Measurements from ENCODE around the gene KRTAP5-8. TPM values are rescaled to one million over a fixed set of nuclear protein-coding genes. Genes with fewer than 3 reads are reported as not detected.
A peak's percentile ranks its signal among the peaks of the same experiment; 100 is the strongest.
"Not testable (repeated sequence)": the region's sequence is repeated elsewhere in the genome, so short reads cannot be mapped to it uniquely, and the experiment has no call there.

KRTAP5-8 gene
- total and polyA plus RNA-seq, 7 experiments from 2014 or later = not detected

DNA sequence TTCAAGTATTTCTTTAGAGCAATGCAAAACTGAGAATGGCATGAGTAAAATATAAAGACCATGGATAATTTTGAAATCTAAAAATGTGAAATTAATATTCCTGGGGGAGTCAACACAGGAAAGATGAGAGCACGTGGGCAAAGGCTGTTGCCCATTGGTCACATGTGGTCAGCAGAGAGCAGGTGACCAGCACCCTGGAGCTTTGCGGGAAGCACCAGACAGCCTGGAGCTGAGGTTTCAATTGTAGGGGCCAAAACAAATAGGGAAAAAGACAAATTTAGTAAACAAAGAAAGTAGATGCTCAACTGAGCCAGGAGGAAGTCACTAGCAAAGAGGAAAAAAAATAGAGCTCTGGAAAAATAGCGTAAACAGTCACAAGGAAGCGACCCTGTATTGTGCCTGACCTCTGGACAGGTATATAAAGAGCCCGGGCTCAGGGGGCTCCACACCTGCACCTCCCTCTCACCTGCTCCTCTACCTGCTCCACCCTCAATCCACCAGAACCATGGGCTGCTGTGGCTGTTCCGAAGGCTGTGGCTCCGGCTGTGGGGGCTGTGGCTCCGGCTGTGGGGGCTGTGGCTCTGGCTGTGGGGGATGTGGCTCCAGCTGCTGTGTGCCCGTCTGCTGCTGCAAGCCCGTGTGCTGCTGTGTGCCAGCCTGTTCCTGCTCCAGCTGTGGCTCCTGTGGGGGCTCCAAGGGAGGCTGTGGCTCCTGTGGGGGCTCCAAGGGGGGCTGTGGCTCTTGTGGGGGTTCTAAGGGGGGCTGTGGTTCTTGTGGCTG lies 10.8 kb upstream of the KRTAP5-8 start, which contains the start of gene KRTAP5-7:
Gene KRTAP5-7, plus strand, starts transcription at position 472 of the 780 bp plus-strand sequence. Its CDS starts 34 bp downstream, at position 506.
- H3K27me3 ChIP-seq (ENCODE audit: control insufficient read depth in 2 of 2, insufficient read depth in 2 of 2, low read length in 2 of 2); H3K27ac Mint-ChIP-seq; H3K4me1 ChIP-seq (ENCODE audit: control insufficient read depth in 2 of 2, insufficient read depth in 2 of 2, low read length in 2 of 2); H3K4me3 ChIP-seq (ENCODE audit: low read length); CTCF ChIA-PET; H3K36me3 ChIP-seq (ENCODE audit: control insufficient read depth in 2 of 3, insufficient read depth in 3 of 3, low read length in 3 of 3); ATAC-seq; DNase-seq; H3K9me3 ChIP-seq (ENCODE audit: control insufficient read depth in 2 of 3, low read length in 3 of 3); H3K36me3 Mint-ChIP-seq; H3K4me3 Mint-ChIP-seq; H3K9me3 Mint-ChIP-seq; H3K4me1 Mint-ChIP-seq; POLR2A ChIA-PET; H3K27ac ChIP-seq (ENCODE audit: low read depth, low read length); intact Hi-C loops (cut with micrococcal nuclease): not testable (repeated sequence)
- peaks cover 0 to 17% (median 11%) of the 10 kb centered on the region in 5 donors for H3K27me3 Mint-ChIP-seq

DNA sequence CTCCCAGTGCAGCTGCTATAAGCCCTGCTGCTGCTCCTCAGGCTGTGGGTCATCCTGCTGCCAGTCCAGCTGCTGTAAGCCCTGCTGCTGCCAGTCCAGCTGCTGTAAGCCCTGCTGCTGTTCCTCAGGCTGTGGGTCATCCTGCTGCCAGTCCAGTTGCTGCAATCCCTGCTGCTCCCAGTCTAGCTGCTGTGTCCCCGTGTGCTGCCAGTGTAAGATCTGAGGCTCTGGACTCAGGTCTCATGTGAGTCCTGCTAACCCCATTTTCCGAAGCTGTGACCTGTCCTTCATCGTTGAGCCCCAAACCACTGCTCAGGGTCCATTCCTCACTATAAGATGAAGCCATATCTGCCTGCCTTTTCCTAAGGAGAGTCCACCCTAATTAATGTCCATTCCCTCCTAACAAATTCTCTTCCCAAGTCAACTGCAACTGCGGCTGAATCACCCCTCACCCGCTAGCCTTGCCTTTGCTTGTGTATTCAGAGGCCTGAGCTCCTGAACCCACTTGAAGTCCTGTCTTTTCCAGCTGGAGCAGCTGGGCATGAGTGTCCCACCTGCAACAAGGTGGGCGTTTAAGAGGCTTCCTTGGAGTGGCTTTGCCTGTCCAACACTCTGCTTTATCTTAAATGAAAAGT lies 10.1 kb upstream of the KRTAP5-8 start:
- Mint-ChIP-seq H3K27me3 (peaks cover 0 to 17% (median 11%) of the 10 kb centered on the region in 5 donors), H3K36me3 (peaks cover 0 to 5% (median 3%) of the 10 kb centered on the region in 5 donors), H3K4me1 (no peaks in the 10 kb centered on the region), H3K9me3 (peaks cover 0 to 3% (median 0%) of the 10 kb centered on the region in 11 donors), H3K4me3 (no peak overlapping the region), H3K27ac (no peak overlapping the region)
- Histone ChIP-seq H3K4me3 (ENCODE audit: low read length) (no peak overlapping the region), H3K27ac (ENCODE audit: low read depth, low read length) (no peak overlapping the region), H3K36me3 (ENCODE audit: control insufficient read depth in 2 of 3, insufficient read depth in 3 of 3, low read length in 3 of 3) (no peaks in the 10 kb centered on the region), H3K9me3 (ENCODE audit: control insufficient read depth in 2 of 3, low read length in 3 of 3) (no peaks in the 10 kb centered on the region), H3K27me3 (ENCODE audit: control insufficient read depth in 2 of 2, insufficient read depth in 2 of 2, low read length in 2 of 2) (no peaks in the 10 kb centered on the region), H3K4me1 (ENCODE audit: control insufficient read depth in 2 of 2, insufficient read depth in 2 of 2, low read length in 2 of 2) (no peaks in the 10 kb centered on the region)
- POLR2A ChIA-PET = no interaction called here
- DNase-seq (no peak), ATAC-seq (no peak)
- CTCF ChIA-PET = no interaction called here
- intact Hi-C loops (cut with micrococcal nuclease) = no loop called here

- Histone ChIP-seq H3K27ac (ENCODE audit: low read depth, low read length) (no peak overlapping the region), H3K36me3 (ENCODE audit: control insufficient read depth in 2 of 3, insufficient read depth in 3 of 3, low read length in 3 of 3) (no peaks in the 10 kb centered on the region), H3K4me1 (ENCODE audit: control insufficient read depth in 2 of 2, insufficient read depth in 2 of 2, low read length in 2 of 2) (no peaks in the 10 kb centered on the region), H3K9me3 (ENCODE audit: control insufficient read depth in 2 of 3, low read length in 3 of 3) (no peaks in the 10 kb centered on the region), H3K27me3 (ENCODE audit: control insufficient read depth in 2 of 2, insufficient read depth in 2 of 2, low read length in 2 of 2) (no peaks in the 10 kb centered on the region), H3K4me3 (ENCODE audit: low read length) (no peak overlapping the region)
- ChIA-PET POLR2A (no interaction called here), CTCF (no interaction called here)
- H3K27me3 Mint-ChIP-seq = peaks cover 0 to 17% (median 11%) of the 10 kb centered on the region in 5 donors
- intact Hi-C loops (cut with micrococcal nuclease) = no loop called here
- no peaks in the 10 kb centered on the region for H3K36me3 Mint-ChIP-seq
- no peak overlapping the region for H3K27ac Mint-ChIP-seq
- H3K4me3 Mint-ChIP-seq = no peak overlapping the region
- DNase-seq = no peak
- no peaks in the 10 kb centered on the region for H3K9me3 Mint-ChIP-seq
- H3K4me1 Mint-ChIP-seq = no peaks in the 10 kb centered on the region
- no peak for ATAC-seq
Observed at GRCh38 chr11:71530602-71531001, 7.2 kb upstream of the KRTAP5-8 start.

DNA sequence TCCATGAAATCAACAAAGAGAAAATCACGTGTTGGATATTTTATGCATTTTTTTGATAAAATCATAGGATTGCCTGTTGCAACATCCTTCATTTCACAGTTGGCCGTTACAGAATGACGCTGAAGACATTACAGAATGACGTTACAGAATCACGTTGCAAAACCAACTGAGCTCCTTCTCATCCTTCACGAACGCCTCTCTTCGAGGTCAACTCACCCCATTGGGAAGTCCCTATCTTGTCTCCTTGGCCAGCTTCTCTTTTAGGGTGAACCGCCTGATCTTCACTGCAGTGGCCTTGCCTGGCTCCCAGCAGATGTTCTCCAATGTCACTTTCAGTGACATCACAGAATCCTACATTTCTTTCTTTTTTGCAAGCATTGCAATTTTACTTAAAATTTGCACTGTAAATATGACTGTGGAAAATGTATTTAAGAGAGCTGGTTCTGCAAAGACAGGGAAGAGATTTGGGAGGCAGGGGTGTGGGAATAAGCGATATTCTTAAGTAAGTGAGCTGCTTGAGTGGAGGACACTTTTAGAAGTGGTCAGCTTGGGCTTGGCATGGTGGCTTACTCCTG lies 5.7 kb upstream of the KRTAP5-8 start:
- H3K27ac Mint-ChIP-seq = peak overlapping the region in 1 of 9 donors; percentile 62
- ChIA-PET CTCF (no interaction called here), POLR2A (no interaction called here)
- H3K27me3 Mint-ChIP-seq = peaks cover 0 to 18% (median 5%) of the 10 kb centered on the region in 5 donors
- H3K4me3 Mint-ChIP-seq = no peak overlapping the region
- Histone ChIP-seq H3K27ac (ENCODE audit: low read depth, low read length) (no peak overlapping the region), H3K4me1 (ENCODE audit: control insufficient read depth in 2 of 2, insufficient read depth in 2 of 2, low read length in 2 of 2) (no peaks in the 10 kb centered on the region), H3K9me3 (ENCODE audit: control insufficient read depth in 2 of 3, low read length in 3 of 3) (no peaks in the 10 kb centered on the region), H3K4me3 (ENCODE audit: low read length) (no peak overlapping the region), H3K36me3 (ENCODE audit: control insufficient read depth in 2 of 3, insufficient read depth in 3 of 3, low read length in 3 of 3) (no peaks in the 10 kb centered on the region), H3K27me3 (ENCODE audit: control insufficient read depth in 2 of 2, insufficient read depth in 2 of 2, low read length in 2 of 2) (no peaks in the 10 kb centered on the region)
- no peaks in the 10 kb centered on the region for H3K36me3 Mint-ChIP-seq
- ATAC-seq = no peak
- H3K9me3 Mint-ChIP-seq = peaks cover 0 to 2% (median 0%) of the 10 kb centered on the region in 11 donors
- intact Hi-C loops (cut with micrococcal nuclease) = no loop called here
- H3K4me1 Mint-ChIP-seq = no peaks in the 10 kb centered on the region
- DNase-seq = no peak

- H3K4me1 Mint-ChIP-seq; H3K27ac Mint-ChIP-seq; H3K27me3 ChIP-seq (ENCODE audit: control insufficient read depth in 2 of 2, insufficient read depth in 2 of 2, low read length in 2 of 2); H3K9me3 ChIP-seq (ENCODE audit: control insufficient read depth in 2 of 3, low read length in 3 of 3); H3K9me3 Mint-ChIP-seq; H3K27ac ChIP-seq (ENCODE audit: low read depth, low read length); intact Hi-C loops (cut with micrococcal nuclease); CTCF ChIA-PET; H3K4me3 ChIP-seq (ENCODE audit: low read length); H3K36me3 ChIP-seq (ENCODE audit: control insufficient read depth in 2 of 3, insufficient read depth in 3 of 3, low read length in 3 of 3); H3K27me3 Mint-ChIP-seq; H3K4me3 Mint-ChIP-seq; H3K4me1 ChIP-seq (ENCODE audit: control insufficient read depth in 2 of 2, insufficient read depth in 2 of 2, low read length in 2 of 2); ATAC-seq; H3K36me3 Mint-ChIP-seq; DNase-seq; POLR2A ChIA-PET: not testable (repeated sequence)
Observed at GRCh38 chr11:71534711-71535608, 2.9 kb upstream of the KRTAP5-8 start.

GRCh38 chr11:71535825-71536224 lies 2.0 kb upstream of the KRTAP5-8 start:
- peaks cover 0 to 5% (median 3%) of the 10 kb centered on the region in 11 donors for H3K9me3 Mint-ChIP-seq
- H3K36me3 Mint-ChIP-seq = peaks cover 0 to 4% (median 0%) of the 10 kb centered on the region in 5 donors
- intact Hi-C loops (cut with micrococcal nuclease) = no loop called here
- no peak overlapping the region for H3K4me3 Mint-ChIP-seq
- no peaks in the 10 kb centered on the region for H3K4me1 Mint-ChIP-seq
- Histone ChIP-seq H3K36me3 (ENCODE audit: control insufficient read depth in 2 of 3, insufficient read depth in 3 of 3, low read length in 3 of 3) (no peaks in the 10 kb centered on the region), H3K9me3 (ENCODE audit: control insufficient read depth in 2 of 3, low read length in 3 of 3) (no peaks in the 10 kb centered on the region), H3K4me3 (ENCODE audit: low read length) (no peak overlapping the region), H3K27ac (ENCODE audit: low read depth, low read length) (no peak overlapping the region), H3K4me1 (ENCODE audit: control insufficient read depth in 2 of 2, insufficient read depth in 2 of 2, low read length in 2 of 2) (no peaks in the 10 kb centered on the region), H3K27me3 (ENCODE audit: control insufficient read depth in 2 of 2, insufficient read depth in 2 of 2, low read length in 2 of 2) (no peaks in the 10 kb centered on the region)
- DNase-seq (no peak), ATAC-seq (no peak)
- POLR2A ChIA-PET = no interaction called here
- H3K27ac Mint-ChIP-seq = no peak overlapping the region
- CTCF ChIA-PET = no interaction called here
- peaks cover 0 to 7% (median 6%) of the 10 kb centered on the region in 5 donors for H3K27me3 Mint-ChIP-seq

Data from naive thymus-derived CD4-positive, alpha-beta T cell (primary cell).